Neural progenitor cell (in vitro differentiated cells): ENCODE data around the gene HLF. TPM values are rescaled to one million over a fixed set of nuclear protein-coding genes. Genes with fewer than 3 reads are reported as not detected.

ENCODE experiments used
- DNase-seq: peaks from one replicate; pipeline ENCODE4 v3.0.0-alpha.2; 2016; ENCODE audit warnings: low spot score
- H2AFZ ChIP-seq: fragments of 200-600 bp; sonication (generic); replicated peaks from 2 replicates; pipeline ENCODE4 v1.6.1; 2016; ENCODE audit warnings: antibody characterized with exemption
- H3F3A ChIP-seq: fragments of 200-600 bp; sonication (generic); 2 replicates; pipeline ENCODE4 v1.6.1; 2016; ENCODE audit warnings: antibody characterized with exemption, low read depth
- H3K27ac ChIP-seq: fragments of 200-600 bp; sonication (generic); 2 replicates; pipeline ENCODE4 v1.5.1; 2016; ENCODE audit warnings: mild to moderate bottlenecking
- H3K27me3 ChIP-seq: fragments of 200-600 bp; sonication (generic); 2 replicates; pipeline ENCODE4 v1.6.1; 2016; ENCODE audit warnings: mild to moderate bottlenecking, moderate library complexity
- H3K36me3 ChIP-seq: fragments of 200-600 bp; sonication (generic); 2 replicates; pipeline ENCODE4 v1.5.1; 2016
- H3K4me1 ChIP-seq: fragments of 200-600 bp; sonication (generic); 2 replicates; pipeline ENCODE4 v1.6.1; 2016; ENCODE audit warnings: mixed run types
- H3K4me2 ChIP-seq: fragments of 200-600 bp; sonication (generic); 2 replicates; pipeline ENCODE4 v1.6.1; 2016
- H3K4me3 ChIP-seq: fragments of 200-600 bp; sonication (generic); 2 replicates; pipeline ENCODE4 v1.5.1; 2016
- H3K79me2 ChIP-seq: fragments of 200-600 bp; sonication (generic); 2 replicates; pipeline ENCODE4 v1.6.1; 2016; ENCODE audit warnings: low read depth
- H3K9ac ChIP-seq: fragments of 200-600 bp; sonication (generic); 2 replicates; pipeline ENCODE4 v1.6.1; 2016
- H3K9me3 ChIP-seq: fragments of 200-600 bp; sonication (generic); 2 replicates; pipeline ENCODE4 v1.5.1; 2016; ENCODE audit warnings: low read depth
- H4K20me1 ChIP-seq: fragments of 200-600 bp; sonication (generic); 2 replicates; pipeline ENCODE4 v1.6.1; 2016; ENCODE audit warnings: low read depth
- H3K27ac Mint-ChIP-seq: 3 replicates; pipeline ENCODE4 v1.8.0; 2021; ENCODE audit warnings: mixed read lengths
- H3K27me3 Mint-ChIP-seq: 2 replicates; pipeline ENCODE4 v1.8.0; 2022; ENCODE audit warnings: low read depth, mild to moderate bottlenecking, inconsistent platforms, moderate library complexity, mixed read lengths; ENCODE audit not compliant: insufficient read depth
- H3K36me3 Mint-ChIP-seq: 3 replicates; pipeline ENCODE4 v1.8.0; 2021; ENCODE audit warnings: mixed read lengths
- H3K4me1 Mint-ChIP-seq: 3 replicates; pipeline ENCODE4 v1.8.0; 2021; ENCODE audit warnings: mixed read lengths
- H3K4me3 Mint-ChIP-seq: 3 replicates; pipeline ENCODE4 v1.8.0; 2021; ENCODE audit warnings: mild to moderate bottlenecking, moderate library complexity, mixed read lengths
- H3K9me3 Mint-ChIP-seq: 3 replicates; pipeline ENCODE4 v1.8.0; 2020; ENCODE audit warnings: mixed read lengths
- CTCF ChIP-seq: fragments of 200-600 bp; sonication (generic); IDR thresholded peaks from 2 replicates; pipeline ENCODE4 v1.5.1; 2017; ENCODE audit warnings: antibody characterized with exemption, mild to moderate bottlenecking
- EZH2 ChIP-seq: fragments of 200-600 bp; sonication (generic); IDR thresholded peaks from 2 replicates; pipeline ENCODE4 v1.6.1; 2017; ENCODE audit warnings: antibody characterized with exemption, mild to moderate bottlenecking, moderate library complexity
- EZH2phosphoT487 ChIP-seq: fragments of 200-600 bp; sonication (generic); IDR thresholded peaks from 2 replicates; pipeline ENCODE4 v1.6.1; 2017; ENCODE audit warnings: antibody characterized with exemption
- total RNA-seq: library from RNA; depleted of rRNA; stranded (reverse); fragments of >200 nt; gene quantifications from 2 replicates; pipeline ENCODE4 v1.2.3, GENCODE V29; 2015; ENCODE audit warnings: low replicate concordance

Gene HLF
- total RNA-seq, 1 donor from 2014 or later, result 0.11 TPM

GRCh38 chr17:55219934-55220333 is 44.8 kb upstream of the HLF start:
- no peaks in the 10 kb centered on the region for H3K36me3 ChIP-seq
- DNase-seq, result no peak
- Mint-ChIP-seq H3K27me3 (no peaks in the 10 kb centered on the region), H3K36me3 (no peaks in the 10 kb centered on the region), H3K4me3 (no peak overlapping the region), H3K9me3 (peaks cover 3% of the 10 kb centered on the region), H3K4me1 (no peaks in the 10 kb centered on the region), H3K27ac (no peak overlapping the region)
- no peak overlapping the region for H2AFZ ChIP-seq
- H3K27ac ChIP-seq, result no peak overlapping the region
- H3K4me3 ChIP-seq, result no peak overlapping the region
- no peaks in the 10 kb centered on the region for H3K27me3 ChIP-seq
- H3K4me2 ChIP-seq, result no peak overlapping the region
- H3K79me2 ChIP-seq, result no peaks in the 10 kb centered on the region
- no peaks in the 10 kb centered on the region for H3K4me1 ChIP-seq
- no peaks in the 10 kb centered on the region for H3K9me3 ChIP-seq
- TF ChIP-seq EZH2phosphoT487, result no peak
- no peak for TF ChIP-seq EZH2
- TF ChIP-seq CTCF, result no peak
- no peaks in the 10 kb centered on the region for H3F3A ChIP-seq
- no peaks in the 10 kb centered on the region for H4K20me1 ChIP-seq
- no peak overlapping the region for H3K9ac ChIP-seq

- Histone ChIP-seq H3K9me3 (no peaks in the 10 kb centered on the region), H3K4me1 (no peaks in the 10 kb centered on the region), H4K20me1 (no peaks in the 10 kb centered on the region), H3K27ac (no peak overlapping the region), H3K4me2 (no peak overlapping the region), H3K9ac (no peak overlapping the region), H3K79me2 (no peaks in the 10 kb centered on the region), H3K4me3 (no peak overlapping the region), H2AFZ (no peak overlapping the region), H3K36me3 (no peaks in the 10 kb centered on the region), H3K27me3 (no peaks in the 10 kb centered on the region), H3F3A (no peaks in the 10 kb centered on the region)
- Mint-ChIP-seq H3K36me3 (no peaks in the 10 kb centered on the region), H3K27me3 (no peaks in the 10 kb centered on the region), H3K9me3 (no peaks in the 10 kb centered on the region), H3K4me3 (no peak overlapping the region), H3K27ac (no peak overlapping the region), H3K4me1 (no peaks in the 10 kb centered on the region)
- no peak for DNase-seq
- TF ChIP-seq CTCF (no peak), EZH2 (no peak), EZH2phosphoT487 (no peak)
Observed at GRCh38 chr17:55223524-55223923, 41.2 kb upstream of the HLF start.

GRCh38 chr17:55224746-55225145 is 40.0 kb upstream of the HLF start:
- Mint-ChIP-seq H3K4me3 (no peak overlapping the region), H3K4me1 (no peaks in the 10 kb centered on the region), H3K27ac (no peak overlapping the region), H3K9me3 (no peaks in the 10 kb centered on the region), H3K36me3 (no peaks in the 10 kb centered on the region), H3K27me3 (no peaks in the 10 kb centered on the region)
- Histone ChIP-seq H4K20me1 (no peaks in the 10 kb centered on the region), H2AFZ (no peak overlapping the region), H3F3A (no peaks in the 10 kb centered on the region), H3K9ac (no peak overlapping the region), H3K79me2 (no peaks in the 10 kb centered on the region), H3K4me2 (no peak overlapping the region), H3K4me1 (no peaks in the 10 kb centered on the region), H3K9me3 (no peaks in the 10 kb centered on the region), H3K36me3 (no peaks in the 10 kb centered on the region), H3K27ac (no peak overlapping the region), H3K4me3 (no peak overlapping the region), H3K27me3 (no peaks in the 10 kb centered on the region)
- TF ChIP-seq EZH2phosphoT487, result no peak
- no peak for TF ChIP-seq EZH2
- TF ChIP-seq CTCF, result no peak
- no peak for DNase-seq
